Measurements from ENCODE around the gene DCPS.

The DCPS gene

GRCh38 chr11:126293726-126294125, 10.1 kb upstream of the DCPS start:
- TF ChIP-seq POLR2AphosphoS5 (IDR thresholded peaks at IDR 0.05; ENCODE audit: low read depth, low read length): no peak
- TF ChIP-seq SIN3A (IDR thresholded peaks at IDR 0.05; ENCODE audit: borderline replicate concordance, insufficient read depth, low read length): no peak
- TF ChIP-seq REST (IDR thresholded peaks at IDR 0.05; ENCODE audit: insufficient read depth in 1 of 2, low read depth in 2 of 2, low read length in 2 of 2): no peak
- TF ChIP-seq FOXP2 (optimal IDR thresholded peaks at IDR 0.05; ENCODE audit: borderline replicate concordance, extremely low read depth, extremely low read length, insufficient read depth): no peak
- TF ChIP-seq TAF1 (IDR thresholded peaks at IDR 0.05; ENCODE audit: borderline replicate concordance, insufficient read depth, low read length): no peak

- TF ChIP-seq REST (IDR thresholded peaks at IDR 0.05; ENCODE audit: insufficient read depth in 1 of 2, low read depth in 2 of 2, low read length in 2 of 2): no peak
- no peak for TF ChIP-seq POLR2AphosphoS5 (IDR thresholded peaks at IDR 0.05; ENCODE audit: low read depth, low read length)
- TF ChIP-seq SIN3A (IDR thresholded peaks at IDR 0.05; ENCODE audit: borderline replicate concordance, insufficient read depth, low read length): no peak
- TF ChIP-seq TAF1 (IDR thresholded peaks at IDR 0.05; ENCODE audit: borderline replicate concordance, insufficient read depth, low read length): no peak
- no peak for TF ChIP-seq FOXP2 (optimal IDR thresholded peaks at IDR 0.05; ENCODE audit: borderline replicate concordance, extremely low read depth, extremely low read length, insufficient read depth)
Measured at GRCh38 chr11:126297004-126297403, 6.9 kb upstream of the DCPS start.

- TF ChIP-seq SIN3A (IDR thresholded peaks at IDR 0.05; ENCODE audit: borderline replicate concordance, insufficient read depth, low read length) (0 out of 2 replicates have a peak, but pooled peaks have one; percentile 2), TAF1 (IDR thresholded peaks at IDR 0.05; ENCODE audit: borderline replicate concordance, insufficient read depth, low read length) (no peak)
Measured at GRCh38 chr11:126304457-126305075, 706 bp downstream of the DCPS start.

- TF ChIP-seq REST (IDR thresholded peaks at IDR 0.05; ENCODE audit: insufficient read depth in 1 of 2, low read depth in 2 of 2, low read length in 2 of 2): no peak
Measured at GRCh38 chr11:126305699-126306098, 1.8 kb downstream of the DCPS start.

GRCh38 chr11:126307706-126308105, 3.8 kb downstream of the DCPS start:
- TF ChIP-seq REST (IDR thresholded peaks at IDR 0.05; ENCODE audit: insufficient read depth in 1 of 2, low read depth in 2 of 2, low read length in 2 of 2): no peak
- no peak for TF ChIP-seq FOXP2 (optimal IDR thresholded peaks at IDR 0.05; ENCODE audit: borderline replicate concordance, extremely low read depth, extremely low read length, insufficient read depth)
- TF ChIP-seq TAF1 (IDR thresholded peaks at IDR 0.05; ENCODE audit: borderline replicate concordance, insufficient read depth, low read length): no peak
- no peak for TF ChIP-seq SIN3A (IDR thresholded peaks at IDR 0.05; ENCODE audit: borderline replicate concordance, insufficient read depth, low read length)
- TF ChIP-seq POLR2AphosphoS5 (IDR thresholded peaks at IDR 0.05; ENCODE audit: low read depth, low read length): no peak

Measured in PFSK-1 (cell line).